Stimulated activated CD8-positive, alpha-beta memory T cell treated with anti-CD3 and anti-CD28 coated beads, Interleukin-15, amount 100 ng/mL, for 4 hours (primary cell): Measurements from ENCODE around the gene PRICKLE2.

Source experiments
- DNase-seq, 2 donors: peaks; one replicate each; pipeline ENCODE4 v3.0.0-alpha.2; 2020; ENCODE audit warnings: low read depth in 2 of 2

Gene PRICKLE2

DNA sequence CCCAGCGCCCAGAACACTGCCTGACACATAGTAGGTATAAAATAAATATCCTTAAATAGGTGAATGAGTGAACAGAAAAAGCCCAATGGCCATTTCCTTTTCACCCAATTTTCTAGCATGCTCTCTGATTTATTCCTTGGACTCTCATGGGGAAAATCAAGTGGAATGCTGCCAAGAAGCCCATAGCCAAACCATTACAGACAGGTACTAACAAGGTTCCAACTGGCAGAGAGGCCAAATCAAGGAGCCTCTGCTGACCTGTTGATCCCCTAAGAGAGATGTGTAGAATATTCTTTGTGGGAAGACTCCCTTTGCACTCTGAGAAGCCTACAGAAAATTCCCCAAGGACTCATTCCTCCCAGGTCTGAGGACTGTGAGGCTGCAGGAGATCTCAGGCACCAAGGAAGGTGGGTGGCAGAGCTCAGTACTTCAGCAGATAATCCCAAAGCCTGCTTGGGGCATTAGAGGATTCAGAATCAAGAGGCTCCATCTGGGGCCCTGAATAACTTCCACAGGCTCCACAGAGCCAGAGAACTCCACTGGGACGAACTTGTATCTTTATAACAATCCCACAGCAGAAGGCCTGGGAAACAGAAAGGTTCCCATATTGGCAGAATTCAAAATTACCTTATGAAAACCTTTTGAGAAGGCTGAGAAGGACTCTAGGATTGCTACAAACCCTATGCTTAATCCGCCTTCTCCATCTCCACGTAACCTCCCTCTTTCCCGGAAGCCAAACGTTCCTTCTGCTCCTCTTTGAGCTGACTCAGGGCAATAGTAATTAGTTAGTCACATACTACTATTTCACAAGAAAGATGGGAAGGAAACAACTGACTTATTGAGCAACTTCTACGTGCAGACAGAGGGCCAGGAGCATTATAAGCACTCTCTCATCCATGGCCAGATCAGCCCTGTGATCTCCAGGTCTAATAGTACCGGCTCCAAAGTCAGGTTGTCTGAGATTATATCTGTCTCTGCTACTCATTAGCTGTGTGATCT lies 34.5 kb downstream of the PRICKLE2 start:
- DNase-seq: no peak

DNA sequence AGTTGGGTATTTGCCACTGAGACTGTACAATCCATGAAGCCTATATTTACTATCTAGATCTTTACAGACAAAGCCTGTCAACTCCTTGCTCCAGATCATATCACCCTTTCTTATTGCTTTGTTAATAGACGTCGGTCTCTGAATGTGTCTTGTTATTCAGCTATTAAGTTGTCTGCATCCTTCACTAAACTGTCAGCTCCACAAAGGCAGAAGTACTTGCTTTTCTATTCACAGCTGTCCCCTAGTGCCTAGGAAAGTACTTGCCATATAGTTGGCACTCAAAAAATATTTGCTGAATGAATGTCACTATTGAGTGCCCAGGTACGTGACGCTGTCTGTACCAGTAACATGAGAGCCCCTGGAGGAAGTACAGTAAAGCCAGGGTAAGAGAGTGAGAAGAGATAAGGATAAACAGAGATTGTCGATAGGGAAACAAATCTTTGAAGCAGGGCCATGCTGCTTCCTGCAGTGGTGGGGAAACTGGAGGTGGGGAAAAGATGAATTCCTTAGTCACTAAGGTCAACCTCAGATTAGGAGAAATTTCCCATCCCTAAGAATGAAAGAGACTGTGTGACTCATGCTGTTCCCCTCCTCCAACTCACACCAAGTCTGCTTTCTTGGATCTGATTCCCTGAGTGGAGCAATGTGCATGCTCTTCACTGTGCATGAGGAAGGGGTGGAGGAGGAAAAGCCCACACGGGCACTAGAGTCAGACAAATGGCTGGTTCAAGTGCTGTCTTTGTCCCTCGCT lies 36.3 kb downstream of the PRICKLE2 start:
- no peak for DNase-seq

DNA sequence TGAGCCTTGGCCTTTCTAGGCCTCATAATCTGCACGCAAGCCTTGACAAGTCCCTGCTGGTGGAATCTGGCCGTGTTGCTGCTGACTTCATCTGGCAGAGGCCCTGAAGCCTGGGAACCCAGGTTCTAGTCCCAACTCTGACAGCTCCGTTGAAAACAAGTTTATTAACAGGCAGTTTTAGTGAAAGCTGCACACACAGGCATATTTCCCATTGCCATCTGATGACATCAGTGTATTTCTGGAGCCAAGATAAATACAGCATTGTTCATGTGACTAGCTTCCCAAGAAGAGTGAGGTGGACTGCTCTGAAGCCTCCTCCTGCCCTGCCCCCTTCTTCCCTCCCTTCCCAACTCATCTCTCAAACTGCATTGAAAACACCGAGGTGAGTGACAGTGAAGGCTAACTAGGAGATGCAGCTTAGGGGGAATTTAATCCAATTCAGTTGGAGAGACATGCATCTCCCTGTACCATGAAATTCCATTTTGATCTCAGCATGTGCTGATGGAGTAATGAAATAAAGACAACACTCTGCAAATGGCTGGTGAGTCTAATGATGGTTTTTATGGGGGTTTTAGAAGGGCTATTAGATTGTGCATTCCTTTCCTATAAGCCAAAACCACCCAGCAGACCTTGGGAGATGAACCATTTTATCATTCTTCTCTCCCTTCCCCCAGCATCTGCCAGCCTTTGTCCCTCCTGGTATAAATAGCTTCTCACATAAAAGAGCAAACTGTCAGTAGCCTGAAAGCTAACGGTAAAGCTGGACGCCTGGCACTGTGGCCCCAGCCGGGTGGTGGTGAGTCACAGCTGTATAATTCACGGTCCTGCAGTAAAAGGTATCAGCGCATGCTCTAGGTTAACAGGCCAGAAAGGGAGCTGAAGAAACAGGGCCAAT lies 38.0 kb downstream of the PRICKLE2 start:
- DNase-seq: no peak

DNA sequence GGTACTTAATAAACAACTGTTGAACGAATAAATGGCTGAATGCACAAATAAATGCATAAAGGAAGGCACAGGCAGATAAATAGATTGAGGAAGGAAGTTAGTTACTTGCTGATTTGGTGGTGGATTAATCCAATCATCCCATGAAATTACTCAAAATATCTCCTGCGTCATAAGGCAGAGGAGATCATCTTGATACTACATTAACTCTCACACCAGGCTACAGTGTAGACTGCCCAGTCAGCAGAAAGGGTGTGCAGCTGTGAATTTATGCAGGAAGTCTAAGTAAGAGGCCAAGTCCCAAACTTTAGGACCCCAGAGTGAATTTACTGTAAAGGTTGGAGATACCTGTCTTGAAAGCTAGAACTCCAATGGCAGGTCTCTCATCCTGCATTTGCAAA lies 38.6 kb downstream of the PRICKLE2 start:
- DNase-seq: no peak

DNA sequence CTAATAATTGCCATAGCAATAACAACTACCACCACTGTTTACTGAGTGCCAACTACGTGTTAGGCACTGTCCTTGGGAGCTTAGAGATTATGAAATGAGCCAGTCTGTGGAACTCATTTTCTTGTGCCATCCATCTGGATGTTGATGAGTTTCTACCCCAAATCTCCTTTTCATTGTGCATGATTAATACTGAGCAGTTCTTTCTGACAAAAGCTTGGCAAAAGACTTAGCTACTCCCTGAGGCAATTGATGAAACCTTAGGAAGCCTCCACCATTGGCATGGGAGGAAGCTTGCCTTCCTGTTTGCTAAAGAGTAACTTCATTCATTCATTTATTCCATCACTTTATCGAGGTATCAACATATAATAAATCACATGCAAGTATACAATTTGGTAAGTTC lies 39.8 kb downstream of the PRICKLE2 start:
- DNase-seq: no peak

DNA sequence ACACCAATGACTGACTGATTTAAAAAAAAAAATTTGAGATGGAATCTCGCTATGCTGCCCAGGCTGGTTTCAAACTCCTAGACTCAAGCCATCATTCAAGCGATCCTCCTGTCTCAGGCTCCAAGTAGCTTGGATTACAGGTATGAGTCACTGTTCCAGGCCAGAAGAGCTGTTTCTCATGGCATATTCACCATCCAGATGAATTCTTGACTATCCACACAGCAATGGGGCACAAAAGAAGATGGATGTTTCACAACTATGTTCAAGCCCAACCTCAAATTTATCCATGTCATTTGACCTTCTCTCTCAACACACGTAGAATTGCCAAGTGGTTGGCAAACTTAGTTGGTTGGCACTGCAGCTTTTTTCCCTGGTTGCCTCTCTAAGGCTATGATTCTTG lies 40.6 kb downstream of the PRICKLE2 start:
- DNase-seq: no peak

DNA sequence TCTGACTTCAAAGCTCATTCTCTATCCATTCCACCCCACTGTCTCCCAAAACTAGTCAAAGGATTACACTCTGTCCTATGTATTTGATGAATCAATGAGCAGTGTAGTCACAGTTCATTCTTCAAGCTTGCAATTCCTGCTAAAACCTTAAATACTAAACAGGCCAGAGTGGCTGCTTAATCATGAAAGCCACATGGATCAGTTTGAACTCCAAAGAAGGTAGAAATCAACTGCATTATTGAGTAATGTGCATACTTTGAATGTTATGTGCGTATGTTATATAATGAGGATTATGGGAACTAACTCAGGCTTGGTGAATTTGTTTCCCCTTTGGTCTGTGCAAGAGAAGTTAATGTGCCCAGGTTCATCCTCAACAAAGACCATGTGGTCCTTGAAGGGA lies 45.4 kb downstream of the PRICKLE2 start:
- no peak for DNase-seq

DNA sequence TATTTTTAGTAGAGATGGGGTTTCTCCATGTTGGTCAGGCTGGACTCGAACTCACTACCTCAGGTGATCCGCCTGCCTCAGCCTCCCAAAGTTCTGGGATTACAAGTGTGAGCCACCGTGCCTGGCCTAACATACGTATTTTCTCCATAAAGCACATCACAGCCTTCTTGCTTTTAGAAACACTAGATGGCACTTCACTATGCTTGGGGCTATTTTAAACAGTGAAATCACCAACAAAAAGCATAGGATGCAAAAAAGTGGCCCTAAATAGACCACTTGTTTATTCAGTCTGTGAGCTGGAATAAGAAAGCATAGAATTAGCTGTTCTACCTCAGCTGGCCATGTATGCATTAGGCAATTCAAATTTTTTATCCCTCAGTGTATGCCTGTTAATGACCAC lies 46.0 kb downstream of the PRICKLE2 start:
- no peak for DNase-seq

DNA sequence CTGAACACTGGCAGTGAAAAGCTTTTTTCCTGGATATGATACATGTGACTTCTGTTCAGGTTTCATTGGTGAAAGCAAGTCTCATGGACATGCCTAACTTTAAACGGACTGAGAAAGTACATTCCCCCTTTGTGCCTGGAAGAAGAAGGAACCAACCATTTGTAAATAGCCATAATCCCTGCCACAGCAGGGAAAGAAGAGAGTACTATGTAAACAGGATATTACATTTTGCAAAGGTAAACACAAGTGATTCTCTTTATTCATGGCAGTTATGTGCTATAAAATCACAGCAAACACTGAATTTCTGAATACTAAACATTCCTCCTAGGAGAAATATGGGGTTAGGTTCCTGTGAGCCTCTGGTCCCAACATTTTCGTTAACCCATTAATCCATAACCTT lies 46.8 kb downstream of the PRICKLE2 start:
- no peak for DNase-seq

DNA sequence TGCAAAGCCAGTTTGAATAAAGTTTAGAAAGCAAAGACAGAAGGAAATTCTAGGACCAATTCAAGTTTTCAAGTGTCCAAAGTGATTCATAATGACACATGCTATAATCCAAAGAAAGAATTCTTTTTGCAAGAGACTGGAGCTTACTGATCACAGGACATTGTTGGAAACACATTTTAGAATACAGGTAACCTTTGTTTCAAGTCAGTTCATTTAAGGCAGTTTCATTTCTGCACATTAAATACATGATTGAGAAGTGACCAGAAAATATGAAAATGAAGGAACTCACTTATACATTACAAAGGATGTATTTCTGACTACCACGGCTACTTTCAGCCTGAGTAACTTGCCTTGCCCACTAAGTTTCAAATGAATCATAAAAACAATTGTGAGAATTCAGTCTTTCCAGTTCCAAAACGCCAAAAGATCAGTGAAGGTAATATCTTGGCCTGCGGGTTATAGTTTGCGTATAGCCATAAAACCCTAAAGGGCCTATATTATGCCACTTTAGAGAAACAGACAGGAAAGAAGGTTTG lies 48.7 kb downstream of the PRICKLE2 start:
- DNase-seq: no peak

DNA sequence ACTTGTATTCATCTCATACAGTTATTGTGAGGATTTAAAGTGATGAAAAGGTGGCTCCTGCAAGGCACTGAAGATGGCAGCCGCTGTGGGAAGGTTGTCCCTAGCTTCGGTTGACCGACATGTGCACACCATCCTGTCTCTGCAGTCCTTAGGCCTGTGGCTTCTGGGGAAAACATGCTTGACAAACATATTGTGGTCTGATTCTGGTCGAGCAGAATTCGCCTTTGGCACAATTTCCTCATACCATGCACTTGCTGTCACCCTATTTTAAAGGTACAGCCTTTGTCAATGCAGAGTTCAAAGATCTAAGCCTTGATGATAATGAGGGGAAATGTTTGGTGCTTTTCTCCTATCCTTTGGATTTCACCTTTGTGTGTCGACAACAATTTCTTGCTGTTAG lies 50.9 kb downstream of the PRICKLE2 start:
- no peak for DNase-seq

DNA sequence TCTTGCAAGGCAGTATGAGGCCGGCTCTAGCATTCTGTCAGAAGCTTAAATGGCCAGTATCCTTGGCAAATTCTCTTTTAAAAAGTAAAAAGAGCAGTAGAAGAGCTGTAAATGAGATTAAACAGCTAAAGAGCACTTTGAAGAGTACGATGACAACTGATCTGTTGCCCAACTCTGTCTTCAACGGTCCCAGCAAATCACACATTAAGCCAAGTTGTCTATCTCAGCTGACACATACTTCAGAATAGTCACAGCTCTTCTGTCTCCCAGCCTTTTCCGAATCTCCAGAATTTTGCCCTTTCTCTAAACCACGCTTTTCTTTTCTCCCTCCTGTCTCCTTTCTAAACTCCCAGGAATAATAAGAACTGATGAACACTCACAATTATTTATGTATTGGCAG lies 51.7 kb downstream of the PRICKLE2 start:
- no peak for DNase-seq

DNA sequence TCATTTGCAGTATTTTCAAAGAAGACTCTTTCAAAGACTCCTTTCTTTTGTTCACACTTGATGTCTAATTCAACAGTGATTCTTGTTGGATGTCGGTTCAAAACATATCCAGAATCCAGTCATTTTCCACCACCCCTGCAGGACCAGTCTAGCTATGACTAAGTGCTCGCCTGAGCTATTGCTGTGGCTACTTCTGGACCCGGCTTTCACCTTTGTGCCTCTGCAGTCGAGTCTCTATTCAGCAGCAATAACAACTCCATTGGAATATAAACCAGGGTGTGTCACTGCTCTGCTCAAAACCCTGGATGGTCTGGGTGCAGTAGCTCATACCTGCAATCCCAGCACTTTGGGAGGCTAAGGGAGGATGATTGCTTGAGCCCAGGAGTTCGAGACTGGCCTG lies 55.0 kb downstream of the PRICKLE2 start:
- no peak for DNase-seq

DNA sequence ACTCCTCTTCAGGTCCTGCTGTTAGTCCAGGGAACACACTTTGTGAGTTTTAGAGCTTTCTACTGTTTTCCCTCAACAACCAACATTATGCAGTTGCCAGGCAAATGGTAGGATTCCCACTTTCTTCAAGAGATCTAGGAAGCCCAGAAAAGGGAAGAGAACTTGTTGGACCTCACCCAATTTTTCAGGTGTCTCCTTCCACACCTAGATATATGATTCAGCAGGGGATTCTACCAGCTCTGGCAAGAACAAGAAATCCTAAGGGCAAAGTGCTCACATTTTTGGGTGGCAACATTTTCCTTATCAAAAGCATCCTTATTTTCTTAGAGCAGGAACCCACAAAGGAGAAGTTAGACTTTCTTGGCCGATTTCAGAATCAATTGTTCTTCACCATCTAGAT lies 57.4 kb downstream of the PRICKLE2 start:
- DNase-seq: no peak

DNA sequence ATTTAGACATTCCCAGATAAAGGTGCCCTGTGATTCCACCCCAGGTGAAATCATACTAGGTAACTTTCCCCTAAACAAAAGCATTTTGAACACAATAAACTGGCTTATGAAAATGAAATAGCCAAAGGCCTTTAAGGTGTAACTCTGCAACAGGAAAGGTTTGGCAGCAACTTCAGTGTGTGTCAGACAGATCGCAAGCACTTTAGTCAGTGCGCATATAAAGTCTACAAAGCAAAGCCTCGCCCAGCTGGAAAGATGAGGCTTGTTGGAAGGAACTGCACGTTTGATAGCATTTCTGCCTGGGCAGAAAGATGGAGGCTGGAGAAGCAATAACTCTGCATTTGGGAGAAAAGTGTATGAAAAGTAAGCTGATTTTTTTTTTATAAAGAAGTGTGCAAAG lies 57.9 kb downstream of the PRICKLE2 start:
- no peak for DNase-seq

DNA sequence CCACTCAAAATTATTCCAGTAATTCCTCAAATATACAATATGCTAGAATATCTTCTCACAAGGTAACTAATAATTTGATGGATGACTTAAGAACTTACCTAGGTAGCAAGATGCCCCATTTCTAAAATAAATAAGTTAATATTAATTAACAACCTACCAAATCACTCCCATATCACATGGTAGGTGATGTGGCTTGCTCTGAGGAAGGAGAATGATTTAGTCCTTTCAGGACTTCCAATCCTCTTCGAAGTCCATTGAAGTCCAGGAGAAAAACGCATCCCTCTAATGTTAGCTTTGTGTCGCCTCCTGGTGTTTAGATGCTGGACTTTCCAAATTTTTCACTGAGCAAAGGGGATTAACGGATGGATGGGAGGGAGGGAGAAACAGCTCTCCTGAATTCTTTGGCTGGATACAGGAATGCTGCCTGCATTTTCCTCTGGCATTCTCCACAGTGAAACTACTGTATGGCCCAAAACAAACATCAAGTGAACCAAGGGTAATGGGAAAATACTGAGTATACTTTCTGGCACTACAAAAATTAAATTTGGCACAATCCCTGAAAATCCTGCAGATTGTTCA lies 58.6 kb downstream of the PRICKLE2 start:
- DNase-seq: no peak

DNA sequence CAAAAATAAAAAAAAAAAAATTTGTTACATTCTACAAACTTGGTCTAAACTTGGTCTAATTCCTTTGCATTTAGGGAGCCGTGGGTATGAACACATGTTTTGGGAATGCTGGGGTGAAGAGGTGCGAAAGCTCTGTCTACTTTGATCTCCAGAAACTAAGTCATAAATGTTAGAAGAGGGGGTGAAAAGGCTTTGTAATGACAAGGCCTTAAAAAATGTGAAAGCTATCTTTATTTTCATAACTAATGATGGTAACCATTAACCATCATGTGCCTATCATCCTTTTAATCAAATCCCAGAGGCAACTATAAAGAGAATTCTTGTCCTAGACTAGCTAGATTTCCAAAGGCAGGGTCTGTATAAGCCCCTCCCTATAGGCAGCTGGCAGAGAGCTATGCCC lies 60.9 kb downstream of the PRICKLE2 start:
- DNase-seq: no peak

DNA sequence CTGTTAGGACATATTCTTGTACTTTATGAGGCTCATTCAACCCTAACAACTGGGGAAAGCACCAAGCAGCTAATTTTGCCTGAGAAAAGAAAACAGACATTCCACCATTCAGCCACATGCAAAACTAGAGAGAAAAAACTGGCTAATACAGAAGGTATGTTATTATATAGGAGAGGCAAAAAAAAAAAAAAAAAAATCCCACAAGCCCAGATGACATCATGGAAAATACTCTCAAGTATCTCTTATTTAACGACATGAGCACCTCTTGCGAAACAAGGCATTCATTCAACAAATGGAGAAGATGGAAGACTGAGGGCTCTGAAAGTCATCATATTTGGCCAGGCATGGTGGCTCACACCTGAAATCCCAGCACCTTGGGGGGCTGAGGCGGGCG lies 61.5 kb downstream of the PRICKLE2 start:
- no peak for DNase-seq

DNA sequence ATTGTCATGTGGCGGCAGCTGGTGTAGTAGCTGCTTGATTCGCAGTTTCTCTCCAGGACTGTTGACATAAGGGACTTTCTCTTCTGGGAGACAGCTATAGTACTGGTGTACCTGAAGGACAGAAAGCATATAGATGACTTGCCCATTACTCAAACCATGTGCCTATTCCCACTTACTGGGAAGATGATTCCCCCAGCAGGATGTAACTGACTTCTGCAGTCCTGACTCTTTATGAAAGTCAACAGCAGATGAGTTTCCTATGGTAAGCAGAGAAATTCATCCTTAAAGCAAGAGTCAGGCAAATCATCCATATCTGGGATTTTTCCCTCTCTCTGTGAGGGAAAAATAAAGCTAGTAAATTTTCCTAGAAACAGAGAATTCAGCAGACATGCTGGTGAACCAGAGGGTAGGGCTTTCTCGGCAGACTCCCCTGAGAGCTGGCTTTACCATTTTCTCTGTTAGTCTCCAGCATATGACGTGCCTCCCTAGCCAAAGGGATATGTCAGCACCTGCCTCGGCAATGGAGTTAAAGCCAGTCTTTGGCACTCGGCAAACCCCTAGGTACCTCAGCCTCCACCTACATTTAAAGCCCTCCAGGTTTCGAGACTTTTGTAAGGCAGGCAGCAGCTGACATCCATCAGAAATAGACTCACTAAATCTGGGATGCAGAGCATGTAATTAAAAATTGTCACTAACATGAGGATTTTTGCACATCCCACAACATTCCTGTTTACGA lies 62.1 kb downstream of the PRICKLE2 start:
- DNase-seq: no peak

DNA sequence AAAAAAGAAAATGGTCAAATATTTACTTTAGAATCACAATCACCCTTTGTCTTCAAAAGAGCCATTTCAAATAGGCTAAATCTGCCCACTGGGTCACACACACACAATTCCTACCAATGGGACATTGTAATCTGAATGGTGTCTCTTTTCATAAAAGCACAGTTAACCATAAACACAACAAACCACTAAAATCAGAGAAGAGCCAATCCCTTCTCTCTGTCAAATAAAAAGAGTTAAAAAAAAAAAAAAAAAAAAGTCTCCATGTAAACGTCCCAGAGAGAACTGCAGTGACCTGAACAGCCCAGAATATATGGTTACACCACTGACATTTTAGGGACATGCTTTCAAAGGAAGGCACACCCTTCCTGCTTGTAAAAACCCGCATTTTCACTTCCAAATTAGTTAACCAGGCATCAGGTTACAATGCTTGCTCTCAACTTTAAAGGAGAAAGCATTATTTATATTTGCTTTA lies 63.7 kb downstream of the PRICKLE2 start:
- DNase-seq: no peak
